NB4 (cell line): ENCODE results near the gene ANKRD2.
A peak's percentile ranks its signal among the peaks of the same experiment; 100 is the strongest.

ENCODE experiments used
- DNase-seq: peaks from one replicate; pipeline ENCODE4 v3.0.0; 2010; ENCODE audit warnings: low read depth
- H3K4me3 ChIP-seq: one replicate; pipeline ENCODE4 v1.5.1; 2011; ENCODE audit warnings: mild to moderate bottlenecking, low read depth, low read length, moderate library complexity
- MYC ChIP-seq: IDR thresholded peaks from 2 replicates; pipeline ENCODE4 v1.6.1; 2011; ENCODE audit warnings: low read depth, low read length
- POLR2A ChIP-seq: IDR thresholded peaks from 2 replicates; pipeline ENCODE4 v1.6.1; 2011; ENCODE audit warnings: mild to moderate bottlenecking; ENCODE audit not compliant: insufficient read length; ENCODE audit errors: extremely low read depth
- TF ChIP-seq, protein P1 (sequence below): IDR thresholded peaks from 2 replicates; pipeline ENCODE4 v1.6.1; 2011; ENCODE audit warnings: low read depth, low read length
- TF ChIP-seq, protein P2 (sequence below): IDR thresholded peaks from one replicate; pipeline ENCODE4 v1.5.1; 2012; ENCODE audit warnings: low read depth, low read length

ANKRD2 gene

DNA sequence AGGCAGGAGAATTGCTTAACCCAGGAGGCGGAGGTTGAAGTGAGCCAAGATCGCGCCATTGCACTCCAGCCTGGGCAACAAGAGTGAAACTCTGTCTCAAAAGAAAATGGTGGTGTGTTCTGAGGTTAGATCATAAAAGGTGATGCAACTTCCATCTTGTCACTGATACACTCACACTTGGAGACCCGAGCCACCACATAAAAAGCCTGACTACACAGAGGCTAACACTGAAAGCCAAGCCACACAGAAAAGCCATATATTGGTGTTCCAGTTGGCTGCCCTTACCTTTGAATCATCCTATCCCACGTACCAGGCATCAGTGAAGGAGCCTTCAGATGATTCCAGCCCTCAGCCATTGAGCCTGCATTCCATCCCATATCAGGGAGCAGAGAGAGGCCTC lies 56.7 kb downstream of the ANKRD2 start:
- DNase-seq, result peak; percentile 55
- TF ChIP-seq MYC, result no peak
- TF ChIP-seq, protein P1, sequence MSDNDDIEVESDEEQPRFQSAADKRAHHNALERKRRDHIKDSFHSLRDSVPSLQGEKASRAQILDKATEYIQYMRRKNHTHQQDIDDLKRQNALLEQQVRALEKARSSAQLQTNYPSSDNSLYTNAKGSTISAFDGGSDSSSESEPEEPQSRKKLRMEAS, result no peak
- TF ChIP-seq, protein P2, sequence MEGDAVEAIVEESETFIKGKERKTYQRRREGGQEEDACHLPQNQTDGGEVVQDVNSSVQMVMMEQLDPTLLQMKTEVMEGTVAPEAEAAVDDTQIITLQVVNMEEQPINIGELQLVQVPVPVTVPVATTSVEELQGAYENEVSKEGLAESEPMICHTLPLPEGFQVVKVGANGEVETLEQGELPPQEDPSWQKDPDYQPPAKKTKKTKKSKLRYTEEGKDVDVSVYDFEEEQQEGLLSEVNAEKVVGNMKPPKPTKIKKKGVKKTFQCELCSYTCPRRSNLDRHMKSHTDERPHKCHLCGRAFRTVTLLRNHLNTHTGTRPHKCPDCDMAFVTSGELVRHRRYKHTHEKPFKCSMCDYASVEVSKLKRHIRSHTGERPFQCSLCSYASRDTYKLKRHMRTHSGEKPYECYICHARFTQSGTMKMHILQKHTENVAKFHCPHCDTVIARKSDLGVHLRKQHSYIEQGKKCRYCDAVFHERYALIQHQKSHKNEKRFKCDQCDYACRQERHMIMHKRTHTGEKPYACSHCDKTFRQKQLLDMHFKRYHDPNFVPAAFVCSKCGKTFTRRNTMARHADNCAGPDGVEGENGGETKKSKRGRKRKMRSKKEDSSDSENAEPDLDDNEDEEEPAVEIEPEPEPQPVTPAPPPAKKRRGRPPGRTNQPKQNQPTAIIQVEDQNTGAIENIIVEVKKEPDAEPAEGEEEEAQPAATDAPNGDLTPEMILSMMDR, result no peak
- TF ChIP-seq POLR2A, result no peak

DNA sequence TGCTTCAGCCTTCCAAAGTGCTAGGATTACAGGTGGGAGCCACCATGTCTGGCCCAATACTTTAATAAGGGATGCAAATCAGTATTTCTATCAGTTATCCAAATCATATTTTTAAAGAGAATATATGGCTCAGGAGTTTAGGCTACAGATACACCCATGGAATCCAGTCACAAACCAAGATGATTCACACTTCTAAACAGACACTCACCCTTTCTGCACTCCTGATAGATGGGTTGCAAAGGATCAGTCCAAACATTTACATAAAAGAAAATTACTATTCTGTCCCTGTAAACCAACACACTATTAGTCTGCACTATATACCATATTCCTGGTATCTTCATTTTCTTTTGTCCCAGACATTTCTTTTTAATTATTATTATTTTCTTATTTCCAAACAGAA lies 58.5 kb downstream of the ANKRD2 start:
- no peak for DNase-seq
- TF ChIP-seq, protein P1, result no peak
- TF ChIP-seq MYC, result no peak
- TF ChIP-seq, protein P2, result no peak
- TF ChIP-seq POLR2A, result no peak
- no peak overlapping the region for H3K4me3 ChIP-seq

More for the DNA sequence above, 56.7 kb downstream of the ANKRD2 start:
- H3K4me3 ChIP-seq, result no peak overlapping the region

DNA sequence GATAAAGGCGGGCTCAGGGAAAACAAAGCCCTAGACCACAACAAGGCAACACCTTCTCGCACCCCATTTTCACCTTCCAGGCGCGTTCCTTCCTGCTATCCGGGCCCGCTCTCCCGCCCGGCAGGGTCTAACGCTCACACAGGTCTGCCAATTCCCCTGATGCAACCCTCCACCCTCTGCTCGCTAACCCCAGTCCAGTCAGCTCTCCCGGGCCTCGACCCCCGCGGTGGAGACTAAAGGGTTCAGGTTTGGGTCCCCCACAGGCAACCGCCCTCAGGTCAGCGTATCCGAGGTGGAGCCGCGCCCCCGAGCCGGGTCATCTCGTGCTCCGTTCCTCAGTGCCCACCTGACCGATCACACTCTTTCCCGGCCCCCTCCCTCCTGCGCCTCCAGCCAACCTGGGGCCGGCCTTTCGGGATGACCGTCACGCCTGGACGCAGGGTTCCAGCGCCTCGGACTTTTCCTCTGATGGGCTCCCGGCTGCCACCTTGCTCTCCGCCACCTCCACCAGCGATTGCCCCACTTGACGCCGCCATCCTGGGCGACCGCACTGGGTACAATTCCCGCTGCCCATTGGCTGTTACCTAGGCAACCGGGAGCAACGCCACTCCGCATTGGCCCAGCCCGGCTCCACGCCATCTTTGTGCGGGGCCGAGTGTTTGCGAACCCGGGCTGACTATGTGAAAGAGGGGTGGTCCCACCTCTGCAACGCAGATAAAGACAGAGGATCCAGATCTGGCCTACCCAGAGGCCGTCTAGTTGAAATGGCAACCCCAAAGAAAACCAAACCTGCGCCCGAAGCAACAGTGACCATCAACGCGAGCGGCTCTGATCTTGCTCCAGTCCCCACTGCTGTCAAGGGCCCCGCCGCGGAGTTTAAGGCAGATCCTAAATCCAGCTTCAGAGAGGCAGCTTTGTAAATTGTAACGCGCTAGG lies 60.6 kb downstream of the ANKRD2 start, which contains the start of gene MORN4:
MORN4 (minus strand) TSS at position 552 of the 936 bp plus-strand sequence. CDS start 13,847 bp downstream, outside the sequence.
- no peak within 1 kb of the TSS for H3K4me3 ChIP-seq
- DNase-seq, result no peak
- TF ChIP-seq POLR2A (no peak), MYC (no peak)
- TF ChIP-seq, protein P1, result no peak
- TF ChIP-seq, protein P2, result no peak
